ENCODE data around the gene KLHL34. TPM values are rescaled to one million over a fixed set of nuclear protein-coding genes. Genes with fewer than 3 reads are reported as not detected.

The KLHL34 gene
- total and polyA plus RNA-seq, 9 donors = 0.02 TPM; not detected in 8

DNA sequence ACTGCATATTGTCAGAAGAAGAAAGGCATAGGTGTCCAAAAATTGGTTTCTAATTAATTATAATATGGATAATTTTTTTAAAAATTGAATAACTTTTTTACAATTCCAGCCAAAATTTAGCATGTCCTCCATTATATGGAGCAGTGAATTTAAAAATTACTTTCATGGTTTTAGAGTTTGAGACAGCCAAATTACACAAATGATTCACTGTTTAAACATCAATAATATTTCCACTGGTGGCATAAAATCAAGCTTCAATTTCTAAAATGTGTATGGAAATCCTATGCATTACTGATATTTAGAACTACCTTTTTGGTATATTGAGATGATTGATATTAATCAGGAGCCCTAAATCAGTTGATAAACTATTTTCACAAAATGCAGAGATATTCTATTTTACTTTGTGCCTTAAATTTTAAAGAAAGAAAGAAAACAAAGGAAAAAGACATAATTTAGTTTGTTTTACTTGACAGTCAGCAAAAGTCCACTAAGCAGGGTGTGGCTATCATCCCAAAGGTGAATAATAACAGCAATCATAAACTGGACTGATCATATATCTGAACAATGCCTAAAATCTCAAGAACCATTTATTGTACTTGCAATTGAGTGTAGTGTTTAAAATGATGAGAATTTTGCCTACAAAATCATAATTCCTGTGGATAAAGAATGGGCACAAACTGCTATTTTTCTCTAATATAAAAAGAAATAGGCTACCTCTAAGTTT is 34.2 kb downstream of the KLHL34 start:
- no peaks in the 10 kb centered on the region for H3K9me3 ChIP-seq
- no peak for TF ChIP-seq POLR2A (IDR thresholded peaks at IDR 0.05)
- no peak for TF ChIP-seq EP300 (IDR thresholded peaks at IDR 0.05)
- TF ChIP-seq, protein P1, sequence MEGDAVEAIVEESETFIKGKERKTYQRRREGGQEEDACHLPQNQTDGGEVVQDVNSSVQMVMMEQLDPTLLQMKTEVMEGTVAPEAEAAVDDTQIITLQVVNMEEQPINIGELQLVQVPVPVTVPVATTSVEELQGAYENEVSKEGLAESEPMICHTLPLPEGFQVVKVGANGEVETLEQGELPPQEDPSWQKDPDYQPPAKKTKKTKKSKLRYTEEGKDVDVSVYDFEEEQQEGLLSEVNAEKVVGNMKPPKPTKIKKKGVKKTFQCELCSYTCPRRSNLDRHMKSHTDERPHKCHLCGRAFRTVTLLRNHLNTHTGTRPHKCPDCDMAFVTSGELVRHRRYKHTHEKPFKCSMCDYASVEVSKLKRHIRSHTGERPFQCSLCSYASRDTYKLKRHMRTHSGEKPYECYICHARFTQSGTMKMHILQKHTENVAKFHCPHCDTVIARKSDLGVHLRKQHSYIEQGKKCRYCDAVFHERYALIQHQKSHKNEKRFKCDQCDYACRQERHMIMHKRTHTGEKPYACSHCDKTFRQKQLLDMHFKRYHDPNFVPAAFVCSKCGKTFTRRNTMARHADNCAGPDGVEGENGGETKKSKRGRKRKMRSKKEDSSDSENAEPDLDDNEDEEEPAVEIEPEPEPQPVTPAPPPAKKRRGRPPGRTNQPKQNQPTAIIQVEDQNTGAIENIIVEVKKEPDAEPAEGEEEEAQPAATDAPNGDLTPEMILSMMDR (IDR thresholded peaks at IDR 0.05) = no peak
- H3K4me3 ChIP-seq = no peak overlapping the region
- no peaks in the 10 kb centered on the region for H3K36me3 ChIP-seq
- no peak for DNase-seq
- no peak overlapping the region for H3K27ac ChIP-seq
- H3K27me3 ChIP-seq = no peaks in the 10 kb centered on the region
- no peaks in the 10 kb centered on the region for H3K4me1 ChIP-seq (ENCODE audit: insufficient read depth)
- intact Hi-C loops (cut with DNase I) = no loop called here

GRCh38 chrX:21620234-21620633 is 37.9 kb downstream of the KLHL34 start:
- no peaks in the 10 kb centered on the region for H3K27me3 ChIP-seq
- no peak for DNase-seq
- H3K4me1 ChIP-seq (ENCODE audit: insufficient read depth) = no peaks in the 10 kb centered on the region
- TF ChIP-seq EP300 (IDR thresholded peaks at IDR 0.05) (no peak), POLR2A (IDR thresholded peaks at IDR 0.05) (no peak)
- TF ChIP-seq, protein P1 (IDR thresholded peaks at IDR 0.05) = no peak
- H3K36me3 ChIP-seq = no peaks in the 10 kb centered on the region
- intact Hi-C loops (cut with DNase I) = no loop called here
- 71 to 82% (median 78%) methylated on average over 2 of the region's 2 CpGs for WGBS, 3 donors
- no peak overlapping the region for H3K27ac ChIP-seq
- no peaks in the 10 kb centered on the region for H3K9me3 ChIP-seq
- no peak overlapping the region for H3K4me3 ChIP-seq

- WGBS, 3 donors = 47 to 52% (median 48%) methylated on average over 1 of the region's 1 CpG
- Histone ChIP-seq H3K36me3 (no peaks in the 10 kb centered on the region), H3K27me3 (no peaks in the 10 kb centered on the region), H3K27ac (no peak overlapping the region), H3K4me3 (no peak overlapping the region), H3K4me1 (ENCODE audit: insufficient read depth) (no peaks in the 10 kb centered on the region), H3K9me3 (no peaks in the 10 kb centered on the region)
- DNase-seq = no peak
- TF ChIP-seq, protein P1 (IDR thresholded peaks at IDR 0.05) = no peak
- TF ChIP-seq EP300 (IDR thresholded peaks at IDR 0.05) = no peak
- TF ChIP-seq POLR2A (IDR thresholded peaks at IDR 0.05) = no peak
- intact Hi-C loops (cut with DNase I) = no loop called here
Observed at GRCh38 chrX:21616386-21616785, 41.7 kb downstream of the KLHL34 start.

- intact Hi-C loops (cut with DNase I) = no loop called here
- Histone ChIP-seq H3K4me3 (no peak overlapping the region), H3K4me1 (ENCODE audit: insufficient read depth) (peaks cover 2% of the 10 kb centered on the region), H3K27ac (no peak overlapping the region), H3K27me3 (no peaks in the 10 kb centered on the region), H3K9me3 (no peaks in the 10 kb centered on the region), H3K36me3 (no peaks in the 10 kb centered on the region)
- TF ChIP-seq EP300 (IDR thresholded peaks at IDR 0.05) (no peak), POLR2A (IDR thresholded peaks at IDR 0.05) (no peak)
- TF ChIP-seq, protein P1 (IDR thresholded peaks at IDR 0.05) = no peak
- 58 to 60% (median 60%) methylated on average over 5 of the region's 5 CpGs for WGBS, 3 donors
- no peak for DNase-seq
Observed at GRCh38 chrX:21612154-21612553, 46.0 kb downstream of the KLHL34 start.
